Uterus (tissue), 4 donors: ENCODE data around the gene UNCX. TPM values are rescaled to one million over a fixed set of nuclear protein-coding genes. Genes with fewer than 3 reads are reported as not detected.

Experiments used
- DNase-seq, 2 donors: peaks; one replicate each; pipeline ENCODE4 v3.0.0-alpha.2; 2019 to 2020
- H3K27ac ChIP-seq, 2 donors: fragments of 200-600 bp; sonication (generic); 1 replicate in 1 of 2; 2 replicates in 1 of 2; pipeline ENCODE4 v1.5.1; 2016 to 2018
- H3K27me3 ChIP-seq, 2 donors: fragments of 200-600 bp; sonication (generic); one replicate each; pipeline ENCODE4 v1.5.1; 2018 to 2019; ENCODE audit warnings: control low read depth in 1 of 2
- H3K36me3 ChIP-seq, 2 donors: fragments of 200-600 bp; sonication (generic); one replicate each; pipeline ENCODE4 v1.5.1; 2019; ENCODE audit warnings: control low read depth in 1 of 2
- H3K4me1 ChIP-seq, 2 donors: fragments of 200-600 bp; sonication (generic); one replicate each; pipeline ENCODE4 v1.5.1; 2018 to 2019; ENCODE audit warnings: control low read depth in 1 of 2
- H3K4me3 ChIP-seq, 2 donors: fragments of 200-600 bp; sonication (generic); 1 replicate in 1 of 2; 2 replicates in 1 of 2; pipeline ENCODE4 v1.5.1; 2018 to 2019; ENCODE audit warnings: mild to moderate bottlenecking in 1 of 2
- H3K9me3 ChIP-seq, 2 donors: fragments of 200-600 bp; sonication (generic); one replicate each; pipeline ENCODE4 v1.5.1; 2019; ENCODE audit warnings: control low read depth in 1 of 2
- CTCF ChIP-seq, 4 experiments: fragments of 200-600 bp in 2 of 4; fragments of 450-650 bp in 2 of 4; sonication (generic) in 2 of 4; IDR thresholded peaks; one replicate each; pipeline ENCODE4 v1.5.1; 2016 to 2019; ENCODE audit warnings: antibody characterized with exemption in 4 of 4, mild to moderate bottlenecking in 2 of 4, moderate library complexity in 1 of 4
- POLR2A ChIP-seq, 2 donors: fragments of 450-650 bp; IDR thresholded peaks; one replicate each; pipeline ENCODE4 v1.6.1; 2016; ENCODE audit warnings: antibody characterized with exemption in 2 of 2, mild to moderate bottlenecking in 1 of 2, moderate library complexity in 1 of 2
- intact Hi-C: fragments of 100-400 bp; cut with DNase I; formaldehyde crosslinking; loops from one replicate; pipeline ENCODE4 v1.15.1; 2023; ENCODE audit warnings: low total_unique reads
- total RNA-seq, 4 donors: library from RNA; depleted of rRNA in 3 of 4; stranded (reverse); fragments of >200 nt in 3 of 4; gene quantifications; one replicate each; pipeline versions ENCODE4 v1.1.0 to v1.2.4, GENCODE V29; 2014 to 2023
- donor health status: DM: yes; HTN: yes; CAD: no.

UNCX gene
- total RNA-seq, 4 donors from 2014 or later: not detected

GRCh38 chr7:1226186-1226901 lies 6.3 kb upstream of the UNCX start:
- Histone ChIP-seq H3K27ac (no peak overlapping the region), H3K9me3 (no peaks in the 10 kb centered on the region), H3K27me3 (peaks cover 33 to 73% of the 10 kb centered on the region in 2 donors), H3K4me3 (no peak overlapping the region), H3K4me1 (peaks cover 0 to 10% of the 10 kb centered on the region in 2 donors), H3K36me3 (no peaks in the 10 kb centered on the region)
- no peak for DNase-seq
- TF ChIP-seq CTCF (IDR thresholded peaks at IDR 0.05): no peak
- no peak for TF ChIP-seq POLR2A (IDR thresholded peaks at IDR 0.05)
- intact Hi-C loops: no loop called here

GRCh38 chr7:1227071-1227804 lies 5.4 kb upstream of the UNCX start:
- DNase-seq: no peak
- TF ChIP-seq CTCF (IDR thresholded peaks at IDR 0.05): no peak
- TF ChIP-seq POLR2A (IDR thresholded peaks at IDR 0.05): no peak
- Histone ChIP-seq H3K4me1 (peaks cover 0 to 10% of the 10 kb centered on the region in 2 donors), H3K9me3 (no peaks in the 10 kb centered on the region), H3K27me3 (peaks cover 33 to 81% of the 10 kb centered on the region in 2 donors), H3K36me3 (no peaks in the 10 kb centered on the region), H3K4me3 (no peak overlapping the region), H3K27ac (no peak overlapping the region)
- intact Hi-C loops: no loop called here

GRCh38 chr7:1227814-1228544 lies 4.7 kb upstream of the UNCX start:
- H3K9me3 ChIP-seq: no peaks in the 10 kb centered on the region
- H3K4me1 ChIP-seq: peaks cover 0 to 10% of the 10 kb centered on the region in 2 donors
- no peaks in the 10 kb centered on the region for H3K36me3 ChIP-seq
- H3K27ac ChIP-seq: no peak overlapping the region
- no peak for DNase-seq
- intact Hi-C loops: no loop called here
- peaks cover 33 to 79% of the 10 kb centered on the region in 2 donors for H3K27me3 ChIP-seq
- H3K4me3 ChIP-seq: no peak overlapping the region
- no peak for TF ChIP-seq POLR2A (IDR thresholded peaks at IDR 0.05)
- TF ChIP-seq CTCF (IDR thresholded peaks at IDR 0.05): no peak

- intact Hi-C loops: no loop called here
- Histone ChIP-seq H3K4me1 (peaks cover 0 to 10% of the 10 kb centered on the region in 2 donors), H3K4me3 (no peak overlapping the region), H3K36me3 (no peaks in the 10 kb centered on the region), H3K27me3 (peaks cover 30 to 77% of the 10 kb centered on the region in 2 donors), H3K9me3 (no peaks in the 10 kb centered on the region), H3K27ac (no peak overlapping the region)
- no peak for DNase-seq
- TF ChIP-seq CTCF (IDR thresholded peaks at IDR 0.05) (no peak), POLR2A (IDR thresholded peaks at IDR 0.05) (no peak)
These were observed 4.0 kb upstream of the UNCX start for GRCh38 chr7:1228545-1229201.
